ENCODE data around the gene EFHC2.
"Not testable (repeated sequence)": the region's sequence is repeated elsewhere in the genome, so short reads cannot be mapped to it uniquely, and the experiment has no call there.

EFHC2 gene

DNA sequence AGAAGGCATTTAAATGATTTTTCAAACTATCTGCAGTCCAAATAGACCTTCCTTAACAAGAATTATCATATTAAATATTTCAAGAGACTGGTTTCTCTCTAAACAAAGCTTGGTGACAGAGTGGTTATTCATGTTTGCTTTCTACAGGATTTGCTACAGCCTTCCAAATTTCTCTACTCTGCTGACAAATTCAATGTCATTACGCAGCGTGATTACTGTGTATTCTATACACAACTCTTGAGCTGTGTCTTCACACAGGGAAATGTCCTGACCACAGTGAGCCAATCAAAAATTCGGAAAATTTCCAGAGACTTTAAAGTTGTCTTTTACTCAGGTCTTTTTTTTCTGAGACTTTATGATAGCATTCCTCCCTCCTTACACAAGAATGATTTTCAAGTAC lies 75.6 kb downstream of the EFHC2 start:
- DNase-seq (ENCODE audit: low spot score): no peak

DNA sequence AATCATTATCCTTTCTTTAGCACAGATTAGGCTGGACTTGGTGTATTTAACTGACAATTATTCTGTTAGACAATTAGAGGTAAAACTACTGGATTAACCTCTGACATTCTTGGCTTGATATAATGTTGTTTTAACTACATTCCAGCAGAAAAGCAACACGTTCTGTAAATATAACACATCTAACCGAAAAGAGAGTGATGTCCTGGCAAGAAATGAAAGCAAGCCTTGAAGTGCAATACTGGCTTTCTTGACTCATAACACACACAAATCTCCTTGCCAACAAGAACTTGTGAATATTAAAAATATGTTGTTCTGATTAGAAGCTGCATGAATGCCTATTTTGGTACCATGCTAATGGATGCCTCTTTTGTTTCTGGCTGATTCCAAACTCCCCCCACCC lies 76.4 kb downstream of the EFHC2 start:
- DNase-seq (ENCODE audit: low spot score): no peak
- TF ChIP-seq, protein P1, sequence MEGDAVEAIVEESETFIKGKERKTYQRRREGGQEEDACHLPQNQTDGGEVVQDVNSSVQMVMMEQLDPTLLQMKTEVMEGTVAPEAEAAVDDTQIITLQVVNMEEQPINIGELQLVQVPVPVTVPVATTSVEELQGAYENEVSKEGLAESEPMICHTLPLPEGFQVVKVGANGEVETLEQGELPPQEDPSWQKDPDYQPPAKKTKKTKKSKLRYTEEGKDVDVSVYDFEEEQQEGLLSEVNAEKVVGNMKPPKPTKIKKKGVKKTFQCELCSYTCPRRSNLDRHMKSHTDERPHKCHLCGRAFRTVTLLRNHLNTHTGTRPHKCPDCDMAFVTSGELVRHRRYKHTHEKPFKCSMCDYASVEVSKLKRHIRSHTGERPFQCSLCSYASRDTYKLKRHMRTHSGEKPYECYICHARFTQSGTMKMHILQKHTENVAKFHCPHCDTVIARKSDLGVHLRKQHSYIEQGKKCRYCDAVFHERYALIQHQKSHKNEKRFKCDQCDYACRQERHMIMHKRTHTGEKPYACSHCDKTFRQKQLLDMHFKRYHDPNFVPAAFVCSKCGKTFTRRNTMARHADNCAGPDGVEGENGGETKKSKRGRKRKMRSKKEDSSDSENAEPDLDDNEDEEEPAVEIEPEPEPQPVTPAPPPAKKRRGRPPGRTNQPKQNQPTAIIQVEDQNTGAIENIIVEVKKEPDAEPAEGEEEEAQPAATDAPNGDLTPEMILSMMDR (IDR thresholded peaks at IDR 0.05; ENCODE audit: extremely low read depth, missing control alignments): no peak

More for the DNA sequence above, 75.6 kb downstream of the EFHC2 start:
- TF ChIP-seq, protein P1 (IDR thresholded peaks at IDR 0.05; ENCODE audit: extremely low read depth, missing control alignments): no peak

DNA sequence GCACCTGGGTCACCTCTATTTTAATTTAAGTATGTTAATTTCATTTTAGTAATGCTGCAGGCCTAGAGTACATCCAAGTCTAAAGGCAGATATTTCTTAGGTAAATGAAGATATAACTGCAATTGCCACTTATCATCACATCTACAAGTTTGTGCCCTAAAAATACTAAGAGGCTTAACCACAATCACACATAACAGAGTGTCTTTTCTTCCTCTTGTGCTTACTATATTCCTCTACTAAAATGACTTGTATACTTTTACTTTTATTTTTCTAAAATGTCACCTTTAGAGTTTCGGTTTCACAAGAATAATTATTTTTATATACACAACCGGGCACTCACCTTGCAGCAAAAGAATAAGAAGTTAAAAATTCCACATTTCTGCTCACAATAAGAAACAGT lies 77.9 kb downstream of the EFHC2 start:
- TF ChIP-seq, protein P1 (IDR thresholded peaks at IDR 0.05; ENCODE audit: extremely low read depth, missing control alignments): no peak
- DNase-seq (ENCODE audit: low spot score): no peak

DNA sequence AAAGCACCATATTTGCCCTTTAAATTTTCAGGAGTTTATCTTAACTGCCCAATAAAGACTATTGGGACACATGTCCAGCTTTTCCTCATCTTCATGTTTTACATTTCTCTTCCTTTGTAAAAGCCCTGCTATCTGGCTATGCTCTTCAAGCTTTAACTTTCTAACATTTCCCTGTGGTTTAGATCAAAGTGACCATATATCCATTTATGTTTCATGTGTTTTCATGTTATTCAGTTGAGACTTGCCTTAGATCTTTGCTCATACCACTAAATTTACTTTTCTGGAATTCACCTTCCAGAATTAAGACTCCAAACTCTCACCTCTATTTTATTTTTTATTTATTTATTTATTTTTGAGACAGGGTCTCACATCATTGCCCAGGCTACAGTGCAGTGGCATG lies 78.5 kb downstream of the EFHC2 start:
- TF ChIP-seq, protein P1 (IDR thresholded peaks at IDR 0.05; ENCODE audit: extremely low read depth, missing control alignments): no peak
- DNase-seq (ENCODE audit: low spot score): no peak

DNA sequence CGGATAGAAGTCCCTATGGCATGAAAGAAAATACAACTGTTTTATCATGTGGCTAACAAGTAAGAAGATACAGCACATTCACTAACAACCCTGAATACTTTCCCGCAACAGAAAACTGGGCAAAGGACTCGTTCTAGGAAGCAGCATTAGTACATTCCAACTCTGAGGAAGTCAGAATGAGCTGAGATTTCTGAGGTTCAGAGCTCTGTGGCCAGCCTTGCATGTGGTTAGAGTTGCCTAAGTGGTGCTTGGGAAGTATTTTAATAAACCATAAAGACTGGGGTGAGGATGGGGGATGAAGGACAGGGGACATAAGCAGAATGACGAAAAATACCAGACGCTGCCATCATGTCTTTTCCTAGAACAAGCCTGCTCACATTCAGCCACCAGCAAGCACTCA lies 82.2 kb downstream of the EFHC2 start:
- no peak for DNase-seq (ENCODE audit: low spot score)
- TF ChIP-seq, protein P1 (IDR thresholded peaks at IDR 0.05; ENCODE audit: extremely low read depth, missing control alignments): no peak

DNA sequence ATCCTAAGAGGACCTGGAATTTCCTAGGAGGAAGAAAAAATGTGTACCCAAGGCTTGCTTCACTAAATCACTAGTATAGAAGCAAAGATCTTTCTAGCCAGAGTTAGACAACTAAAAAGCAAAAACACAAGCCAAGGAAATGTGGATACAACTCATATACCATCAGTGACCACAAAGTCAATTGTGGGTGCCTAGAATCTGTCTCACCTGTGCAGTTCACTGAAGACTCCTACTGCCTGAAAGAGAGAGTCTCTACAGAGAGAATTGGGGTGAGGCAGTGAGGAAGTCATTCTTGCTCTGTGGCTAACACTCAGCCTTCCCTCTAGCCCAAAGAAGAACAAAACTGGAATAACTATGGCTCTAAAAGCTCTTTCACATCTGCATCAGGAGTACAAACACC lies 82.9 kb downstream of the EFHC2 start:
- TF ChIP-seq, protein P1 (IDR thresholded peaks at IDR 0.05; ENCODE audit: extremely low read depth, missing control alignments): no peak
- no peak for DNase-seq (ENCODE audit: low spot score)

DNA sequence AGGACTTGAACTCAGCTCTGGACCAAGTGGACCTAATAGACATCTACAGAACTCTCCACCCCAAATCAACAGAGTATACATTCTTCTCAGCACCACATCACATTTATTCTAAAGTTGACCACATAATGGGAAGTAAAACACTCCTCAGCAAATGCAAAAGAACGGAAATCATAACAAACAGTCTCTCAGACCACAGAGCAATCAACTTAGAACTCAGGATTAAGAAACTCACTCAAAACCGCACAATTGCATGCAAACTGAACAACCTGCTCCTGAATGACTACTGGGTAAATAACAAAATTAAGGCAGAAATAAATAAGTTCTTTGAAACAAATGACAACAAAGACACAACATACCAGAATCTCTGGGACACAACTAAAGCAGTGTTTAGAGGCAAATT lies 87.7 kb downstream of the EFHC2 start:
- DNase-seq (ENCODE audit: low spot score): not testable (repeated sequence)

DNA sequence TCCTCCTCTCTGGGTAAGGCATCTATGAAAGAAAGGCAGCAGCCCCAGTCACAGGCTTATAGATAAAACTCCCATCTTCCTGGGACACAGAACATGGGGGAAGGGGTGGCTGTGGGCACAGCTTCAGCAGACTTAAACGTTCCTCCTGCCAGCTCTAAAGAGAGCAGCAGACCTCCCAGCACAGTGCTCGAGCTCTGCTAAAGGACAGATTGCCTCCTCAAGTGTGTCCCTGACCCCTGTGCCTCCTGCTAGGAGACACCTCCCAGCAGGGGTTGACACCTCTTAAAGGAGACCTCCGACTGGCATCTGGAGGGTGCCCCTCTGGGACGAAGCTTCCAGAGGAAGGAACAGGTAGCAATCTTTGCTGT lies 89.9 kb downstream of the EFHC2 start:
- DNase-seq (ENCODE audit: low spot score): no peak
- TF ChIP-seq, protein P1 (IDR thresholded peaks at IDR 0.05; ENCODE audit: extremely low read depth, missing control alignments): no peak

DNA sequence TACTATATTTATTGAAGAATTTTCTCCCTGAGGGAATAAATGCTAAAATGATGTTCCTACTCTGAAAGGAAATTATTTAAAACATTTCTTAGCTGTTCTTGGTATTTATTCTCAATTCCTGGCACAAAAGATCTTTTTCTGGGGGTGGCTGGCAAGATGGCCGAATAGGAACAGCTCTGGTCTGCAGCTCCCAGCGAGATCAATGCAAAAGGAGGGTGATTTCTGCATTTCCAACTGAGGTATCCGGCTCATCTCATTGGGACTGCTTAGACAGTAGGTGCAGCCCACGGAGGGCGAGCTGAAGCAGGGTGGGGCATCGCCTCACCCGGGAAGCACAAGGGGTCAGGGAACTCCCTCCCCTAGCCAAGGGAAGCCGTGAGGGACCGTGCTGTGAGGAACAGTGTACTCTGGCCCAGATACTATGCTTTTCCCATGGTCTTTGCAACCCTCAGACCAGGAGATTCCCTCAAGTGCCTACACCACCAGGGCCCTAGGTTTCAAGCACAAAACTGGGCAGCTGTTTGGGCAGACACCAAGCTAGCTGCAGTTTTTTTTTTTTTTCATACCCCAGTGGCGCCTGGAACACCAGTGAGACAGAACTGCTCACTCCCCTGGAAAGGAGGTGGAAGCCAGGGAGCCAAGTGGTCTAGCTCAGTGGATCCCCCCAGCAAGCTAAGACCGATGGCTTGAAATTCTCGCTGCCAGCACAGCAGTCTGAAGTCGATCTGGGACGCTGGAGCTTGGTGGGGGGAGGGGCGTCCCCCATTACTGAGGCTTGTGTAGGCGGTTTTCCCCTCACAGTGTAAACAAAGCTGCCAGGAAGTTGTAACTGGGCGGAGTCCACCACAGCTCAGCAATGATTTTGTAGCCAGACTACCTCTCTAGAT lies 90.5 kb downstream of the EFHC2 start:
- DNase-seq (ENCODE audit: low spot score): peak; percentile 2
